Peyer's patch (tissue), 4 donors: ENCODE measurements around the gene KRTAP10-1. TPM values are rescaled to one million over a fixed set of nuclear protein-coding genes. Genes with fewer than 3 reads are reported as not detected.

Experiments
- DNase-seq, 3 donors: peaks; one replicate each; pipeline ENCODE4 v3.0.0-alpha.2; 2017 to 2019
- H3K27ac ChIP-seq, 4 donors: fragments of 200-600 bp; sonication (generic); one replicate each; pipeline ENCODE4 v1.5.1; 2016 to 2019
- H3K27me3 ChIP-seq, 2 donors: fragments of 200-600 bp; sonication (generic); one replicate each; pipeline ENCODE4 v1.5.1; 2019
- H3K36me3 ChIP-seq, 3 donors: fragments of 200-600 bp; sonication (generic); one replicate each; pipeline ENCODE4 v1.5.1; 2016 to 2019
- H3K4me1 ChIP-seq, 4 donors: fragments of 200-600 bp; sonication (generic); one replicate each; pipeline ENCODE4 v1.5.1; 2016 to 2019
- H3K4me3 ChIP-seq, 4 donors: fragments of 200-600 bp; sonication (generic); 1 replicate in 3 of 4; 2 replicates in 1 of 4; pipeline ENCODE4 v1.5.1; 2016 to 2019; ENCODE audit warnings: mild to moderate bottlenecking in 1 of 4
- H3K9me3 ChIP-seq, 4 donors: fragments of 200-600 bp; sonication (generic); one replicate each; pipeline ENCODE4 v1.5.1; 2016 to 2019; ENCODE audit warnings: mild to moderate bottlenecking in 1 of 4
- CTCF ChIP-seq, 6 experiments: fragments of 450-650 bp in 4 of 6; fragments of 200-600 bp in 2 of 6; sonication (generic) in 1 of 6; IDR thresholded peaks; one replicate each; pipeline ENCODE4 v1.5.1; 2017 to 2019; ENCODE audit warnings: antibody characterized with exemption in 6 of 6, mild to moderate bottlenecking in 3 of 6, moderate library complexity in 1 of 6
- POLR2A ChIP-seq, 2 donors: fragments of 450-650 bp; IDR thresholded peaks; one replicate each; pipeline ENCODE4 v1.5.1; 2017; ENCODE audit warnings: antibody characterized with exemption in 2 of 2, mild to moderate bottlenecking in 2 of 2, moderate library complexity in 2 of 2
- total RNA-seq, 4 donors: library from RNA; depleted of rRNA; stranded (reverse); fragments of >200 nt; gene quantifications; one replicate each; pipeline ENCODE4 v1.1.0, GENCODE V29; 2016

KRTAP10-1 gene
- total RNA-seq, 4 donors from 2014 or later: not detected

- no peaks in the 10 kb centered on the region for H3K36me3 ChIP-seq
- H3K27ac ChIP-seq: no peak overlapping the region
- DNase-seq: peak in 1 of 3 donors; percentile 24
- no peaks in the 10 kb centered on the region for H3K9me3 ChIP-seq
- no peak for TF ChIP-seq POLR2A (IDR thresholded peaks at IDR 0.05)
- no peak for TF ChIP-seq CTCF (IDR thresholded peaks at IDR 0.05)
- no peaks in the 10 kb centered on the region for H3K27me3 ChIP-seq
- no peaks in the 10 kb centered on the region for H3K4me1 ChIP-seq
- H3K4me3 ChIP-seq: no peak overlapping the region
Measured at GRCh38 chr21:44518686-44519085, 21.3 kb downstream of the KRTAP10-1 start.

GRCh38 chr21:44517175-44517899, 22.7 kb downstream of the KRTAP10-1 start:
- no peaks in the 10 kb centered on the region for H3K9me3 ChIP-seq
- no peak for TF ChIP-seq CTCF (IDR thresholded peaks at IDR 0.05)
- TF ChIP-seq POLR2A (IDR thresholded peaks at IDR 0.05): no peak
- no peak overlapping the region for H3K27ac ChIP-seq
- no peaks in the 10 kb centered on the region for H3K36me3 ChIP-seq
- no peaks in the 10 kb centered on the region for H3K4me1 ChIP-seq
- H3K4me3 ChIP-seq: no peak overlapping the region
- peak in 1 of 3 donors; percentile 35 for DNase-seq
- no peaks in the 10 kb centered on the region for H3K27me3 ChIP-seq

GRCh38 chr21:44516828-44517174, 23.2 kb downstream of the KRTAP10-1 start:
- no peak overlapping the region for H3K4me3 ChIP-seq
- DNase-seq: no peak

GRCh38 chr21:44516342-44516741, 23.7 kb downstream of the KRTAP10-1 start:
- no peaks in the 10 kb centered on the region for H3K36me3 ChIP-seq
- TF ChIP-seq POLR2A (IDR thresholded peaks at IDR 0.05): no peak
- TF ChIP-seq CTCF (IDR thresholded peaks at IDR 0.05): no peak
- no peaks in the 10 kb centered on the region for H3K27me3 ChIP-seq
- no peaks in the 10 kb centered on the region for H3K9me3 ChIP-seq
- no peak overlapping the region for H3K27ac ChIP-seq
- no peak for DNase-seq
- no peaks in the 10 kb centered on the region for H3K4me1 ChIP-seq
- H3K4me3 ChIP-seq: no peak overlapping the region

More at GRCh38 chr21:44516828-44517174, 23.2 kb downstream of the KRTAP10-1 start:
- H3K36me3 ChIP-seq: no peaks in the 10 kb centered on the region
- H3K4me1 ChIP-seq: no peaks in the 10 kb centered on the region
- H3K27me3 ChIP-seq: no peaks in the 10 kb centered on the region
- TF ChIP-seq CTCF (IDR thresholded peaks at IDR 0.05) (no peak), POLR2A (IDR thresholded peaks at IDR 0.05) (no peak)
- no peaks in the 10 kb centered on the region for H3K9me3 ChIP-seq
- H3K27ac ChIP-seq: no peak overlapping the region

- Histone ChIP-seq H3K9me3 (no peaks in the 10 kb centered on the region), H3K36me3 (no peaks in the 10 kb centered on the region), H3K4me1 (peaks cover 0 to 4% (median 3%) of the 10 kb centered on the region in 4 donors), H3K27ac (no peak overlapping the region), H3K27me3 (no peaks in the 10 kb centered on the region), H3K4me3 (no peak overlapping the region)
- no peak for DNase-seq
- TF ChIP-seq POLR2A (IDR thresholded peaks at IDR 0.05): no peak
Measured at GRCh38 chr21:44515359-44516165, 24.4 kb downstream of the KRTAP10-1 start.

- no peaks in the 10 kb centered on the region for H3K9me3 ChIP-seq
- no peaks in the 10 kb centered on the region for H3K27me3 ChIP-seq
- no peak overlapping the region for H3K4me3 ChIP-seq
- no peak overlapping the region for H3K27ac ChIP-seq
- no peaks in the 10 kb centered on the region for H3K36me3 ChIP-seq
- no peak for DNase-seq
- H3K4me1 ChIP-seq: peaks cover 0 to 10% (median 6%) of the 10 kb centered on the region in 4 donors
- TF ChIP-seq CTCF (IDR thresholded peaks at IDR 0.05): no peak
- TF ChIP-seq POLR2A (IDR thresholded peaks at IDR 0.05): no peak
Measured at GRCh38 chr21:44514746-44515358, 25.1 kb downstream of the KRTAP10-1 start.
